ENCODE measurements around the gene ERICH6.

Gene ERICH6
- 0.71 to 1.3 (median 1.2) reads per million in 4 donors for total RNA-seq

DNA sequence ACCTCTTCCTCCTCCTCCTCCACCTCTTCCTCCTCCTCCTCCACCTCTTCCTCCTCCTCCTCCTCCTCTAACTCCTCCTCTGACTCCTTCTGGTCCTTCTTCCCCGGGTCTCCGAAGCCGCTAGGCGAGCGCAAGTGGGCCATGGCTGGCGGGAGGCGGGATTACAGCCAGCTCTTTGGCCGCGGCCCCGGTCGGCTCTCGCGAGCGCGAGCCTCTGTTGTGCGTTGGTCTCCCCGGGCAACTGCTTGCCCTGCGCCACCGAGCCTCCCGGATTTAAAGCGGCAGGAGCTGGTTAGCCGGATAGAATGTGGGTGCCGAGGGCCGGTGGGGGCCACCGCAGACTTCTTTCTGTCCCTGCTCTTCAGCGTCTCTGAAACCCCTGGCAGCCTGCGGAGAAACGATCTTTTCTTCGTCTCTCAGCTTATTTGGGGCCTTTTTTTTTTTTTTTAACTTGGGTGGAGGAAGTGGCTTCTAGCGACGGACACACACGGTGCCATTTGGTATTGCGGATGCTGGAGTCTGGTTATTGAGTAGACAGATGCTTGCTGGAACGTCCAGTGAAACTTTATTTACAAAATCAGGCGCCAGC is at the start of gene ERICH6:
ERICH6 (minus strand) TSS at position 165 of the 589 bp plus-strand sequence; CDS start at position 143, 22 bp downstream.
- peak; percentile 53 to 90 (median 65) for DNase-seq

DNA sequence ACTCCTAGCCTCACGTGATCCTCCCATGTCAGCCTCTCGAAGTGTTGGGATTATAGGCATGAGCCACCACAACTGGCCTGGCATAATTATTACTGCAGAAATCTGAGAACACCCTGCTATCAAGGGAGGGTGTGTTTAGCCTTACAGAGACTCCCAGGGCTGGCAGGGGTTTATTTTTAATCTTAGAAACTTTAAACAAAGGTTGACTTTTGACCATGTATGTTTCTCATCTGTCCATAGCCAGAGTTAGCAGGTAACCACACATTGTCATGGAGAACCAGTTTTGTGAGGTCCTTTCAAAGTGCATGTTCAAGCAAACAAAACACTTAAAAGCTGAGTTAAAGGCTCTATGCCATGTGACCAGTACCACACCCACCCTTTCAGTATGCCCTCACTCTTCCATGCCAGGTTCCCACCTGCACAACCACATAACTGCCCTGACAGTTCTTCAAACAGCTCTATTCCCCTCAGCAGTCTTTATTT is 48.1 kb upstream of the ERICH6 start:
- DNase-seq = no peak

DNA sequence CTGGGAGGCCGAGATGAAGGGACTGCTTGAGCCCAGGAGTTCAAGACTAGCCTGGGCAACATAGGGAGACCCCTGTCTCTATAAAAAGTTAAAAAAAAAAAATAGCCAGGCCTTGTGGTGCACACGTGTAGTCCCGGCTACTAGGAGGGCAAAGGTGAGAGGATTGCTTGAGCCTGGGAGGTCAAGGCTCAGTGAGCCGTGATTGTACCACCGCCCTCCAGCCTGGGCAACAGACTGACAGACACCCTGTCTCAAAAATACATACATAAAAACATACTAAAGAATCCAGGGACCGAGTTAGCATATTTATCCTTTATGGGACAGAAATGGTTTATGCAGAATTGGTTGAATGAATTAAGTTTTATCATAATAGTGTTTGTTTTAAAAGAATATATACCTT is 45.5 kb upstream of the ERICH6 start:
- no peak for DNase-seq

DNA sequence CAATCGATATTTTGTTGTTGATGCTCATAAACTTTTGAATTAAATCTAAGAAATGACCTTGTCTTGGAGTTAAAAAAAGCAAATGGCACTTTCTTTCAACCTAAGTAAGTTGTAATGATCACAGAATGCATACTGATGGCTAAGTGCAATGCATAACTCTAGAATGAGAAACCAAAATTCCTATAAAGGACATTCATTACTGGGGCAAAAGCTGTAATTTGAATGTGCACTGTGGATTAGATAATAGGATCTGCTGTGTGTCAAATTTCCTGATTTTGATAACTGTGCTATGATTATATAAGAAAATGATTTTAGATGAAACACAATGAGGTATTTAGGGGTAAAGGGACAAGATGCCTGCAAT is 44.9 kb upstream of the ERICH6 start:
- DNase-seq = no peak

DNA sequence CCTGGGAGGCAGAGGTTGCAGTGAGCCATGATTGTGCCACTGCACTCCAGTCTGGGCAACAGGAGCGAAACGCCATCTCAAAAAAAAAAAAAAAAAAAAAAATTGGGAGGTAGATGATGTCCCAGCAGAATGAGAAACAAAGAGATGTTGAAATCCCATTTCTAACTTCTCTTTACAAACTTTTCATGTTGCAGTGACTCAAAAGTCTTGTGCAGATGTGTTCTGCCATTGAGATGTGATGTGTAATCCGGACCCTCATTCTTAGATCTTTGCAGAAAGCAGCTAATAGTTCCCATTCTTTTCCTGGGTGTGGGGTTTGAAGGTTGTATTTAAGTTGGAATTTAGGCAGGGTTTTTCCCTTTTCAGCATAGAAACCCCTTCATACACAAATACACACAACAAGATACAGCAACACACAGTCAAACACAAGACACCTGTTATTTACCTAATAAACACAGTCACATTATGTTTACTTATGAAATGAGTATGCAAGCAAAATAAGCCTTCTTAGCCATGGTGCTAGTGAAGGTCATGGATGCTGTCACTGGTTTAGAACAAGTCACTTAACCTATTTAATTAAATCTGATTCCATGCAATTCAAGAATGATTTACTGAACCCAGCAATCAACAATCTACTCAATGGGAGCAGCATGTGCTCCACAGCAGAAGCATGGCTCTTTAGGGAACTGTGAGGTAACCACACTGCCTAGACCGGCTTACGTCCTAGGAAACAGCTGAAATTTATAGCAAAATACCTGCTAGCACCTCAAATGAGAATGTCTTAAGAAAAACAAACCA is 44.4 kb upstream of the ERICH6 start:
- DNase-seq = no peak

DNA sequence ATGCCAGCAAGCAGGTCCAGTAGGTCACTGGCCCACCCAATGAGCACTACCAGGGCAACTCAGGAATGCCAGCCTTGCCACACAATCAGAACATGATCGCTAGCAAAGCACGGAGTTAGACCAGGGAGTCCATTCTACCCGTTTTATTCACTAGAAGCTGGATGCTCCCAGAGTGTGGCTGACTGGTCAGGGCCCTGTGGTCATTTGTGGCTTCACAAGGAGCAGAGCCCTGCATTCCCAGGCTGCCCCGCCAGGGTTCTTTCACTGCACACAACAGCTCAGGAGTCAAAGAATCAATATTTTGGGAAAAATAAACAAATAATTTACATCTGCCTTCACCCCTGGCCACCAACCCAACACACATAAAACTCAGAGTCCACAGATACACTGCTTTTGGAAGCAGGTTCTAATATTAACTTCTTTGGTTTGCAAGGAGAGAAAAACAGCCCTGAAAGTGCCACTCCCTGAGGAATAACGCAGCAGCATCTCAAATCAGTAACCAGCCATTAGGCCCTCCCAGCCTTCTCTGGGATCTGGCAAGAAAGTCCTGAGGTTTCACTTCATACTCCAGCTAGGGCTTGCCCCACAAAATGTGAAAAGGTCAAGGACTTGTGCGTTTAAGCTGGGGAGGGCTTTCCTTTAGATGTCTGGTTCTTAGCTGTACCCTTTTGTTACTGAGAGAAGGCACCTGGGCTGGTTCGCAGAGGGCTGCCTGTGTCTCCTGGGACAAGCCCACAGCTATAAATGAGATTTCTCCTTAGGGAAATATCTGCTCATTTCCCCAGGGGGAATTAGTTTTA is 43.3 kb upstream of the ERICH6 start:
- DNase-seq = no peak

DNA sequence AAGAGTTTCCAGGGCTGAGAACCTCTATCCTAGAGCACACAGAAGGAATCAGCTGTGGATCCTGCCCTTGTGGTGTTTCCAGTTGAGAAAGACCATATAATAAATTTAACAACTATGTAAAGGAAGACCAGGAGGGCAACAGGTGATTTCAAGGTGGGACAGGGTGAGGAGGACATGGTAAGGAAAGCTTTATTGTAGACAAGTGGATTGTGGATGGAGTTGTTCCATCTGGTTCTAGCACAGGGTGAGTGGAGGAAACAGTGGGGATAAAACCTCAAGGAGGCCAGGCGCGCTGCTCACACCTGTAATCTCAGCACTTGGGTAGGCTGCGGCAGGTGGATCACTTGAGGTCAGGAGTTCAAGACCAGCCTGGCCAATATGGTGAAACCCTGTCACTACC is 42.1 kb upstream of the ERICH6 start:
- DNase-seq = no peak

DNA sequence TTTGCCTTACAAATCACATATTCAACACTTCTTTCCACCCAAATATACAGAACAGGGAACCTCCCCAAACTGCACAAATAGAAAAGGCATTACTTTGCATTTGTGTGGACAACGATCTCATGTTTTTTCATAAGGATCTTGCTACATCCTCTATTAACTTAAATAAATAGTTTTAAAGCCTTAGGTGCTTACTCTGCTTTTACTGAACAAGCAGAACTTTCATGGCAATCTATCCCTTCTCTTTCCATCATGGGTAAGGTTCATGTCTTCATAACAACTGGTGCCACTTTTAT is 41.1 kb upstream of the ERICH6 start:
- no peak for DNase-seq

DNA sequence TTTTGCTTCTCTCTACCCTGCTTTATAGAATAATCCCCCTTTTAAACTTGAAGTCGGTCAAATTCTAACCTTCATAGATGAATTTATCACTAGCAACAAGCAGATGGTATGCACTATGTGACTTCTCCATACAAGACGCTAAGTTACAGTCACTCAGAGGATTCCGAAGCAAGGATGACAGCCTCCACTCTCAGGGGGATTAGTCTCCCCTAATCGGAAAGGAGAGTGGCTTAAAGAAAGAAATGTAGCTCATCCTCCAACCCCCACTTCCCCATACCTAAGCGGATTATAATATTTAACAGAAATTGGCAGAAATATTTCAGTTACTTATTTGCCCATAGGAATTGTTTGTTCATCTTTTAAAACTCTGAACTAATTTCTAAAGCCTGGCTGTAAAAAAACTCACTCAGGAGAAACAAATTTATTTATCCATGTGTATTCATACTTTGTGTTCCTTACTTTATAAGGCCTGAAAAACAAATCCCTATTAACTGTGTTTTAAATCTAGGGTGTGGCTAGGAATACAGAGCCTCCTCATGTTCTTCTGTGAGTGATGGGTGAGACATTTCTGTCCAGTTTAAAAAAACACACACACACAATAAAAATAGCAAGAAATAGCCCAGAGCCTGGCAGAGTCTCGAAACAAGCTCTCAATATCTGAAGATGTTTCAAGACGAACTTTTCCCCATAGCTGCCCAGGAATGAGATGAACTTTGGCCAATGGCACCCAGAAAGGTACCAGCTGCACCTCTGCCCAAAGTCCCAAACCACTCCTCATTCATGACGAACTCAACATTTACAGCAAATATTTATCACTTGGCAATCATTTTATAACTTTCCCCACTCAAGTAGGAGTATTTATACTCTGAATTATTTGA is 40.6 kb upstream of the ERICH6 start:
- no peak for DNase-seq

DNA sequence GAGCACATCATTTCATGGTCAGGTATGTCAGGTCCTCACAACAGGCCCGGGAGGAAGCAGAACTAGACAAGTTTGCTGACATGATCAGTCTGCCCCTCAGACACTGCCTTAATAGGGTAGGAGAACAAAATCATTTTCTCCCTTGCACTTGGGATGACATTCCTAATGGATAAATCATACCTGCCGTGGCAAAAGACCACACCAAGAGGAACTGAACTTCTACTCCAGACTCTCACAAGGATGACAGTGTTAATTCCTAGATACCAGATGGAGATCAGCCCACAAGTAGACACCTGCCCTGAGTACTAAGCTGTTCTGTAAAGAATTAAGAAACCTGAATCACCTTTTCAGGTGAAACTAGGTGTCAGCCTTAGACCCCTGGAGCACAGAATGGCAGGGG is 39.8 kb upstream of the ERICH6 start:
- no peak for DNase-seq

DNA sequence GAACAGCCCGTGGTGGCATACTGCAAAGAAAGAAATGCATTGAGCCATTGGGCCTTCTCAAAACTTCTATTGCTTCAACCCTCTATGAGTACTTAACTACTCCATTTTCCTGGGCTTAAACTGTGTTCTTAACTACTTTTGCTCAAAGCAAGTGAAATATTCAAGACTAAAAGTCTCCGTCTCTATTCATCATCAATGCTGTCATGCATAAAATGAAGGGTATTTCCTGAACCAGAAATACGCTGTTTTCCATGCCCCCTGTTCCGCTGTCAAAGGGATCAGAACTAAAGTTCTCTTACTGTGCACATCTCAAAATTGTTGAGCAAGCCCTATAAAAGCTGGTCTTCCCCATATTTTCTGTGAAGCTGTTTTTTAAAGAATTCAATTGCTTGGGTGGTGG is 39.0 kb upstream of the ERICH6 start:
- no peak for DNase-seq

DNA sequence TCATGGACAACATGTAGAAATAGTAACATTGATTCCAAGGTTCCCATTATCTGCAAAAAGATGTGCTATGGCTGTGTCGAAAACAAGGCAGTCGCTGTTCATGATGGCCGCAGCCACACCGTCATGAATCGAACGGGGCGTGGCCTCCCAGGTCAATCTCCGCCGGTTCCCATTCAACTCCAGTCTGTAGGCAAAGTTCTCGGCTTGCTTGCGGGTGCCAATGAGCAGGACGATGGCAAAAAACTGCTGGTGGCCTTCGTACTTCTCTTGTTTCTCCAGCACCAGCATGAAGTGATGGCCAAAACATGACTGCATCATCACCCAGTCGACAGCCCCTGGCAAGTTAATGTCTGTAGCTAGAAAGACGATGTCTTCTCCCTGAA is 38.4 kb upstream of the ERICH6 start:
- no peak for DNase-seq

DNA sequence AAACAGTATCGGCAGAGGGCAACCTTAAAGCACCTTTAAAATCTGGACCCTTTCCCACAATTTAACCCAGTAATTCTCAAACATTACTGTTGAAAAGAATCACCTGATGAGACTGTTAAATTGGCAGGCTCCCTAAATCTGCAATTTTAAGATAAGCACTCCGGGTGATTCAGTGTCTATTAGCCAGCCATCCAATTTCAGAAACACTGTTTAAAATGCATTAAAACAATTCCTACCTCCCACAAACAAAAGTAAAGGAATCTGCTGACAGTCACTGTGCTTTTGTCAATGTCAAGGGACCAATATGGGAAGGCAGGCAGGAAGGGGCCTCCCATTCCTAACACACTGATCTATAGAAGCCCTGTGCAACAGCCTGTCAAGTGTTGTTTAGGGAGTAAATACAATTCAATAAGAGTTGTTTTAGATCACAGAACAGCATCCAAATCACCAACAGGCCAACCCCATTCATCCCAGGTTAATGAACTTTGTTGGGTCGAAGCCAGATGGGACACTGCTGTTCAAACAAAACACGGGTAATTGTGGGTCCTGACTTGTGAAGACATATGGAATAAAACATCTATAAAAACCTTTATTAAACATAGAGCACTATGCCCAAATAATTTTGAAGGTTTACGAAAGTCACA is 37.9 kb upstream of the ERICH6 start:
- no peak for DNase-seq

DNA sequence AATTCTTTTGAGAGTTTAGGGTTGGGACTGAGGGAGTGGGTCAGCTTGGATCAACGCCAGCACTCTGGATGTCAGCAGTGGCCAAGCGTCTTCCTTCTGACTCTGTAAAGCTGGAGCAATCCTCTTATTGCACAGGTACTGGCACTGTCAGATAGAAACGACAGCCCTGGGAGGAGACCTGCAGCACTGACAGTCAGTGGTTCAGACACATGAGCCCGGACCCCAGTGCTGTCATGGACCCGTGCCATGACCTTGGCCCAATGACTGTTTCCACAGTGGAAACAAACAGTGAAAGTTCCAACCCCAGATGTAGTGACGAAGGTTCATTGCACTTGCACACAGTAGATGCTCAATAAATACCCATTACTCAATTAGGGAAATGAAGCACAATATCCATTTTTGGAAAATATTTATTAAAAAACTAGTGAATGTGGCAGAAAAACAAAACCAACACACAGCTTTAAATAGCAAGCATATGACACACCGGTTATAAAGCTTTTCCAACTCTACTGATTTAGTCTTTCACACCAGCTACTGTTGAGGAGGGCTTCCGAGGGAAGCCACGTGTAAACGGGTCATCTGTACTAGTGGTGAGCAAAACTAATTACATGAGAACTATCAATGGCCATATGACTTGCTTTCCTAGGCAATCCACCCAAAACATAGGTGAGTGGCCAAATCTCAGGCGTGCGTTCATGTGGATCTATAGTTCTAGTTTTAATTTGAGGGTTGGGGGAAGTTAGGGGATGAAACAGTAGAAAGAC is 37.2 kb upstream of the ERICH6 start:
- peak in 1 of 5 donors; percentile 38 for DNase-seq

DNA sequence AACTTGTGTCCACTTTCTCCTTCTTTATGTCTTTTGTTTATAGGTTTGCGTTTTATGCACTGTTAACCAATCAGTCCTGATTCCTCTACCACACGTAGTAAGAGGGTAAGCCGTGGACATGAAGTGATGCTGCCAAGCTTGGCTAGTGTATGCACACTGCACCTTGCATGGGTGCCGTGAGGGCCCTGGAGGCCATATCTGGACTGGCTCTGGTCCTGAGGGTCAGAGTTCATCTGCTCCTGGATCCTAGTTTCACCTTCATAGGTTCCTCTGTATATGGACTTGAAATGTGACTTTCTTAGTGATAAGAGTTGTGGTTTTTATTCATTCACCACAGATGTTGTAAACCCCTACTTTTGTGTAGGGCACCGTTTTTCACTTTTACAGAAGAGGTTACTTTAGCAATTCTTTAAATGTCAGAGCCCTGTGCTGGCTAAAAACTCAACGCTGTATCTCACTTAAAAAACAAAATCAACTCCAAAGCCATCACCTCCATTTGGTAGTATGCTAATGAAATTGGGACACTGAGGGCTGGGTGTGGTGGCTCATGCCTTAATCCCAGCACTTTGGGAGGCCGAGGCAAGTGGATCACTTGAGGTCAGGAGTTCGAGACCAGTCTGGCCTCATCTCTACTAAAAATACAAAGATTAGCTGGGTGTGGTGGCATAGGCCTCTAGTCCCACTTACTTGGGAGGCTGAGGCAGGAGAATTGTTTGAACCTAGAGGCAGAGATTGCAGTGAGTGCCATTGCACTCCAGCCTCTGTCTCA is 36.3 kb upstream of the ERICH6 start:
- DNase-seq = peak in 1 of 5 donors; percentile 48

DNA sequence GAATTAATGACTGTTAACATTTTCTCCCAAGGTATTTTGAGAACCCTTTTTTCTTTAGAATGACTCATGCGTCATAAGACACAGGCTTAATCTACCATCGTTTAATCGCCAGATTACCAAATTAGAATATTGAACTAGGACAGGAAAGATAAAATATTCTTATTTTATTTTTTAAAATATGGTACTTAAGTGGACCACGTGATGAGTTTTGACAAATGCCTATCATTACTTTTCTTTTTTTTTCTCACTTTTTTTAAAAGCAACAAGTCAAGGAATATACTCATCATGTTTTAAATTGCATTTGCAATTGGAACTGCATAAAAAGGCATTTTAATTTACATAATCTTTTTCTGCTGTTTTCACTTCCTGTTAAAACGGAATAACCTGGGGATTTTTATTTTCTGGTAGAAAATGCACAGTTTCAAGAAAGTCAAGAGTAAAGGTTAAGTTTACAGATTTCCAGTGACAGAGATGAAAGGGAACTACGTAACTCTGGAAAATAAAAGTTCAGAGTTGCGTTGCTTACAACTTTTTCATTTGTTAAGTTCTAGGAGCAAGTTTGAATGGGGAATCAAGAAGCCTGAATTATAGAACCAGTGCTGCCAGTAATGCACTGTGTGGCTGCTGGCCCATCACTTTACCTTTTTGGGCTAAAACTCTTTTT is 35.6 kb upstream of the ERICH6 start:
- DNase-seq = peak in 1 of 5 donors; percentile 33

DNA sequence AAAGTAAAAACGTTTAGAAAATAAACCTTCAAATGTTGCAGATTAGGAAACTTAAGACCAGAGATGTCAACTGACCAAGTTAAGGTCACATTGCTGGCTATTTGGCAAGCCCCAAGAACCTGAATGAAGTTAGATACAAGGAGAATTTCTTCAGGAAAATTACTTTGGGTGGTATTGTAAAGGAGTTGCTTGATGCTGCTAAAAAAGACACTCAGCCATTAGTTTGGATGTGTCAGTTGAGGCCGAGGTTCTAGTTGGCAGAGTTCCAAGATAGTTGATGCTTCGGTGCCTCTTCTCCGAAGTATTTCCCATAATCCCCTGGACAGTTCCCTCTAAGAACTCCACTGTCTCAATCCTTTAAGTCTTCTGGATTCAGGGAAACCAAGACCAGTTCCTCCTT is 35.0 kb upstream of the ERICH6 start:
- DNase-seq = no peak

DNA sequence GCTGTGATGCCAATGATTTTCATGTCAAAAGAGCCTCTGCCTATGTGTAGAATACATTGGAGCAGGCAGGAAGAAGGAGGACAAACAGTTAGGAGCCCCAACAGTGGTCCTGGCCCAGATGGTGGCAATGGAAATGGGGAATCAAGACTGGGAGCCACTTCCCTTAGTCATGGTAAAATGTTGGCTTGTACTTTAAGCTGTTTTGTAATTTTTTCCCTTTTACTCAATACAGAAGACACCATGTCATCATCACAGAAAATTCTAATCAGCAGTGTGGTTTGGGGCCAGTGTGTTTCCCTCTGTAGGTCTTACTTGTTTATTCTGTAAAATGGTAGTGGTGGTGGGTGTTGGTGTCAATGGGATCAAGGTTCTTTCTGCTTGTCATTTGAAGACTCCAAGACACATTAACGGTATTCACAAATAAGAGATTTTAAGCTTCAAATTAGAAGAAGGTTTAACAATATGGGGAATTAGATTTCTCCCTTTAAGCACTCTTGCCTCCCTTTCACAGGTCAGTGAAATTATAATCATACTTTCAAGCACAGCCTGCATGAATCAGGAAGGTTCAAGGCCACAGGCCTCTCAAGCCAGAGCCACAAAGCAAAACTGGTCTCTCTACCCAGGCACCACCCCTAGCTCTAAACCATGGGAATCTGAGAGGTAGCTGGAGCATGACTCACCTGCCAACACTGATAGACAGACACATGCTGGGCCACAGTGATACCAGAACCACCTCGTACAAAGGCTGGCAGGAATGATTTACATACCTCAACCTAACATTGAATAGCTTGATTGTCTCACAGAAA is 34.4 kb upstream of the ERICH6 start:
- DNase-seq = peak in 1 of 5 donors; percentile 40

All from T-helper 1 cell (primary cell).